Adrenal gland (tissue), 5 donors: ENCODE measurements around the gene STX8.

Source experiments
- POLR2A ChIP-seq, 2 donors: fragments of 450-650 bp; IDR thresholded peaks; one replicate each; pipeline ENCODE4 v1.6.1; 2017; ENCODE audit warnings: antibody characterized with exemption in 2 of 2, mild to moderate bottlenecking in 2 of 2, moderate library complexity in 1 of 2
- TF ChIP-seq, protein P1 (sequence below), 6 experiments: fragments of 450-650 bp in 4 of 6; fragments of 200-600 bp in 2 of 6; sonication (generic) in 1 of 6; IDR thresholded peaks; 1 replicate in 5 of 6; 2 replicates in 1 of 6; pipeline versions ENCODE4 v1.5.1 to v1.8.0; 2016 to 2021; ENCODE audit warnings: antibody characterized with exemption in 6 of 6, mild to moderate bottlenecking in 2 of 6, moderate library complexity in 1 of 6
- donor health status: DM: no; HTN: no; CAD: no.

DNA sequence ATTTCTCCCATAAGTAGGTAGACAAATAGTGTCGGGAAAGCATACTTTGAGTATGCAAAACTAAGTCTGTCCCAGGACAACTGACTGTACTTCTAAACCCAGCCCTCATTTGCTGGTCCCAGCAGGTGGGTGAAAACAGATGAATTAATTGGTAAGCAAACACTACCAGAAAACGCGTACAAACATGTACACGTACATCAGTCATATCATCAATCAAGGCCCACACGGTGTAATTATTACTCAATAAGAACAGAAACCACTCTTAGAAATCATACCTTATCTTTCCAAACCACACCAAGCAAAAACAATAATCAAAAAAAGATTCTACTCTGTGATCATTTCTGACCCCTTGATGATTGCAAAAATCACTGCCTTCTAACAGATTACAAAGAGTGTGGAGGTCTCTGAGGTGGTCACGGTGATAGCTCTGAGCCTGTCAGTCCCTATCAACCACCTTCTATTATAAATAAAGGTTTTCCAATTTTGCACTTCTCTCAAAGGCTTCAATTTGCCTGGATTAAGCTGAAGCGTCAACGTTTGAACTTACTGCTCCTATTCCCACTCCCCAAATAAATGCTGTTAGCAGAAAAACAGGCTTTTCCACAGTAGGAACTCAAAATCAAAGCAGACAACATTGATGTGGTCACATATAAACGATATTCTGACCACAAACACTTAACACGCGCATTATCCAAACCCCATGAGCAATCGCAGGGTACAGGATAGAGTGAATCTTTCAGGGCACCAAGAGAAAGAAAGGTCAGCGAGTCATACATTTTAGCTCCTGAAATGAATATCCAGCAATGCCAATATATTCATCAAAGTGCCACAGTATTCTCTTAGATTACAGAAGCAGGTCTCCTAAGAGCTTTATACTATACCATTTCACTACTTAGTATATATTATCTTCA is 211.9 kb downstream of the STX8 start:
- TF ChIP-seq, protein P1, sequence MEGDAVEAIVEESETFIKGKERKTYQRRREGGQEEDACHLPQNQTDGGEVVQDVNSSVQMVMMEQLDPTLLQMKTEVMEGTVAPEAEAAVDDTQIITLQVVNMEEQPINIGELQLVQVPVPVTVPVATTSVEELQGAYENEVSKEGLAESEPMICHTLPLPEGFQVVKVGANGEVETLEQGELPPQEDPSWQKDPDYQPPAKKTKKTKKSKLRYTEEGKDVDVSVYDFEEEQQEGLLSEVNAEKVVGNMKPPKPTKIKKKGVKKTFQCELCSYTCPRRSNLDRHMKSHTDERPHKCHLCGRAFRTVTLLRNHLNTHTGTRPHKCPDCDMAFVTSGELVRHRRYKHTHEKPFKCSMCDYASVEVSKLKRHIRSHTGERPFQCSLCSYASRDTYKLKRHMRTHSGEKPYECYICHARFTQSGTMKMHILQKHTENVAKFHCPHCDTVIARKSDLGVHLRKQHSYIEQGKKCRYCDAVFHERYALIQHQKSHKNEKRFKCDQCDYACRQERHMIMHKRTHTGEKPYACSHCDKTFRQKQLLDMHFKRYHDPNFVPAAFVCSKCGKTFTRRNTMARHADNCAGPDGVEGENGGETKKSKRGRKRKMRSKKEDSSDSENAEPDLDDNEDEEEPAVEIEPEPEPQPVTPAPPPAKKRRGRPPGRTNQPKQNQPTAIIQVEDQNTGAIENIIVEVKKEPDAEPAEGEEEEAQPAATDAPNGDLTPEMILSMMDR (IDR thresholded peaks at IDR 0.05), result no peak
- no peak for TF ChIP-seq POLR2A (IDR thresholded peaks at IDR 0.05)
